GM12891 (cell line): ENCODE results near the gene CNOT6L.

Experiments used
- POLR2A ChIP-seq: IDR thresholded peaks from 2 replicates; pipeline ENCODE4 v1.6.1; 2011; ENCODE audit warnings: low read depth, low read length, control low read depth
- POLR2AphosphoS5 ChIP-seq: IDR thresholded peaks from 2 replicates; pipeline ENCODE4 v1.6.1; 2011; ENCODE audit warnings: low read depth, low read length, control low read depth
- TAF1 ChIP-seq: IDR thresholded peaks from 2 replicates; pipeline ENCODE4 v1.6.1; 2011; ENCODE audit warnings: low read depth, low read length, control low read depth

GRCh38 chr4:77819404-77819842 lies 255 bp upstream of the CNOT6L start:
- no peak for TF ChIP-seq POLR2A
- no peak for TF ChIP-seq POLR2AphosphoS5
- no peak for TF ChIP-seq TAF1
